Measurements from ENCODE around the gene UQCRC1.

- TF ChIP-seq EZH2 (IDR thresholded peaks at IDR 0.05) (no peak), CTCF (IDR thresholded peaks at IDR 0.05) (no peak), EZH2phosphoT487 (IDR thresholded peaks at IDR 0.05) (no peak)
These were observed 45.6 kb upstream of the UQCRC1 start for GRCh38 chr3:48655063-48655462.
